ENCODE data around the gene RASSF8.
"Not testable (repeated sequence)": the region's sequence is repeated elsewhere in the genome, so short reads cannot be mapped to it uniquely, and the experiment has no call there.

RASSF8 gene

GRCh38 chr12:26029736-26030022 lies 71.2 kb downstream of the RASSF8 start:
- no peak for DNase-seq (ENCODE audit: low read depth in 3 of 3)

DNA sequence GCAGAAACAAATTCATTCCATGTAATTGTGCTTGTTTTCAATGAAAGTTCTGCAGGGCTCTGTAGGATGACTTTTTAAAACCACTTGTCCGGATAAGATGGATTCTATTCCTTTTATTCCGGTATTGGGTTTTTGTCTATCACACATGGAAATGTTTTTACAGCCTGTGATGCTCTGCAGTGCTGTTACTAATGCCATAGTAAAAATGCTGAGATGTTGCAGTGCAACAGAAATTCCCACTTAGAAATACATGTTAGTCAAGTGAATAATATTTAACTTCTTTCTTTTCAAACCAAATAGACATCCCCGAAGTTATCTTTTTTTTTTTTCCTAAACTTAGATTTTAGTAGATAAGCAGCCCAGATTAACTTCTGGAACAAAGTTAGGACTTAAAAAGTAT lies 71.9 kb downstream of the RASSF8 start:
- no peak for DNase-seq (ENCODE audit: low read depth in 3 of 3)

DNA sequence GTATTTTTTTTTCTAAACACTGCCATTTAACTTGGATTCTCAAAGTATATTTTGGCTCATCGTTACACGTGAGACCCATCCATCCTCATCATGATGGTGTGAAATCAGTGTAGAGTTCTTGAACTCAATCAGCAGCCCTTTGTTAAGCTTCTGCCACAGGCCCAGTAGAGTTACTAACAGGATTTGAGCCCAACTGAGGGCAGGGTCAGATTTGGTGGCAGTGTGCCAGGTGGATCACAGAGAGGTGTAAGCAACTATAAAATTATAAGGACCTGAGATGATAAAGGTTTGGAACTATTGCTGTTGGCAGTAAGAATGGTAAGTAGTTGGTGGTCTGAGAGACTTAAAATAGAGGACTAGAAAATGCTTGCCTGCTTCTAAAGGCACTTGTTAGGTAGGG lies 72.8 kb downstream of the RASSF8 start:
- no peak for DNase-seq (ENCODE audit: low read depth in 3 of 3)

- no peak for DNase-seq (ENCODE audit: low read depth in 3 of 3)
These were observed 73.3 kb downstream of the RASSF8 start for GRCh38 chr12:26031827-26032226.

DNA sequence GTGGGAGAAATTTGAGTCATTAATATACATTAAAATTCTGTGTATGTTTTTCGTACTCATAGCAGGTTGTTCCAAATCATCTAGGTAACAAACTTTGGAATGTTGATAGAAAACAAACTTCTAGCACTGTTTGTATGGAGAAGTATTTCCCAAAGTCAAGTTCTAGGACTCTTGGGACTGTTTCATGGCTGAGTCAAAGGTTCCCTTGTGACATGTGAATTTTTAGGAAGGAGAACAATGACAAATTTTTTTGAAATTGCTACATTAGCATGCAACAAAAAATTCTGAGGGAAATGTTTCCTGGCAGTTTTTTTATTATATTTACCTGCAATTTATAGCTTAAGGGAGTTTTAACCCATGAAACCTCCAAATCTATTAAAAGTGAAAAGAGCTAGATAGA lies 73.8 kb downstream of the RASSF8 start:
- DNase-seq (ENCODE audit: low read depth in 3 of 3): no peak

DNA sequence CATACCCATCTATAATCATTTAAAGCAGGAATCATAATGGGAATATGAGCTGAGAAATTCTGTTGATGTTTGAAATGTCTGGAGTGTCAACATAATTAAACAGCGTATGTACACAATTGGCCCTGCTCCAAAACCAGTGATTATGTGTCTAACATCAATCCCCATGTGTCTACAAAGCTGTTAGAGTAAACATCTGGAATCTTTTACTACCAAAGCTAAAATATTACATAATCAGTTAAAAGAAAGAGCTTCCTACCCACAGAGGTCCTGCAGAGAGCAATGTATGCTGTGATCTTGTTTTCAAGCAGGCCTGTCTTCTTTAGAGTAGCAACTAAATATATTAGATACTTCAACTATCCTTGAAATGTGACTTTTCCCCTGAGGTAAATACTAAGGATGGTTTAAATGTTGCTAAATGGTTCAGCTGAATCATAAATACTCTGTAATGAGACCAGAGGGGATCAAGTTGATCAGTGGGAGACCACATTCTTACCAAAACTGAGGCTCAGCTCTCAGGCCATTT lies 74.3 kb downstream of the RASSF8 start:
- no peak for DNase-seq (ENCODE audit: low read depth in 3 of 3)

DNA sequence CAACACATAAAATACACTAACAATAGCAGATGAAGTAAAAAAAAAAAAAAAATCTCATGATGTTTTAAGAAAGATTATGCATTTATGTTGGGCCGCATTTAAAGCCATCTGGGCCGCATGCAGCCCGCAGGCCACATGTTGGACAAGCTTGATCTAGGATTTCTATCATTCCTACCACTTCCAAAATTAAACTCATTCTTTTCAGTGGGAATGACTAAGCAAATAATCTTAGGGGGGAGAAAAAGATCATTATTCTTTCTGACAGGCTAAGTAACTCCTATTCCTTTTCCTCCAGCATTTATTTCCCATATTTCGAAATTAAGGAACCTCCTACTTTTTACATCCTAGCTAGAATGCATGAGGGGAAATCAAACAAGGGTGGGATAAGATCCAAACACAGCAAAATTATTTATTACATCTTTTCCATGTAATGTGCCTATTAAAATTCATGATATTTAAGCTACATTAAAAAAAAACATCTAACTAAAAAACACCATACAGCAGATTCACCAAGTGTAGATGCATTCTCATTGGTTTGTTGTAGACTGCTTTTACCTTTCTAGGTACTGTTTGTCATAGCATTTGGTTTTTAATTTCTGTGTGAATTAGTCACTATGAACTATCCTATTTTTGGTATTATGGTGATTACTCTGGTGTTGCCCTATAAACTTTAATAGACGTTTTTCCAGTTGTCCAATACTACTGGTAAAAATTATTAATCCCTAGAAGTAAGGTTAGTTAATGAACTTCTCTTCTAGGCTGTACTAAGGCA lies 76.1 kb downstream of the RASSF8 start:
- DNase-seq (ENCODE audit: low read depth in 3 of 3): no peak

DNA sequence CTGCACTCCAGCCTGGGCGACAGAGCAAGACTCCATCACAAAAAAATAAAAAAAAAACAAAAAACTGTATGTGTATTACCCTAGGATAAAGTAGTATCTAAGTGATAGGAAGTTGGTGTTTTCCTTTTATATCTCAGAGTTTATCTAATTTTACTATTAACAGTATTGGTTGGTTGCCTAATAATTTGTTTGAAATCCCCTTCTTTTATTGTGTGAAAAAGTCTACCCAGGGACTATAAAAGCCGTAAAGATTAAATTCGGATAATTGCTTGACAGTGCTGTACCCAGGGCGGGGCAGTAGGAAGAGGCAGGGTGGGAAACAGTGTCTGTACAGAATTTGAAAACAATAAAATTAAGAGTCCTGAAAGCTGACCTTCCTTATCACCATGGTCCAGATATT lies 78.4 kb downstream of the RASSF8 start:
- no peak for DNase-seq (ENCODE audit: low read depth in 3 of 3)

- DNase-seq (ENCODE audit: low read depth in 3 of 3): no peak
These were observed 79.2 kb downstream of the RASSF8 start for GRCh38 chr12:26037615-26038220.

GRCh38 chr12:26042645-26043044 lies 84.2 kb downstream of the RASSF8 start:
- DNase-seq (ENCODE audit: low read depth in 3 of 3): no peak

DNA sequence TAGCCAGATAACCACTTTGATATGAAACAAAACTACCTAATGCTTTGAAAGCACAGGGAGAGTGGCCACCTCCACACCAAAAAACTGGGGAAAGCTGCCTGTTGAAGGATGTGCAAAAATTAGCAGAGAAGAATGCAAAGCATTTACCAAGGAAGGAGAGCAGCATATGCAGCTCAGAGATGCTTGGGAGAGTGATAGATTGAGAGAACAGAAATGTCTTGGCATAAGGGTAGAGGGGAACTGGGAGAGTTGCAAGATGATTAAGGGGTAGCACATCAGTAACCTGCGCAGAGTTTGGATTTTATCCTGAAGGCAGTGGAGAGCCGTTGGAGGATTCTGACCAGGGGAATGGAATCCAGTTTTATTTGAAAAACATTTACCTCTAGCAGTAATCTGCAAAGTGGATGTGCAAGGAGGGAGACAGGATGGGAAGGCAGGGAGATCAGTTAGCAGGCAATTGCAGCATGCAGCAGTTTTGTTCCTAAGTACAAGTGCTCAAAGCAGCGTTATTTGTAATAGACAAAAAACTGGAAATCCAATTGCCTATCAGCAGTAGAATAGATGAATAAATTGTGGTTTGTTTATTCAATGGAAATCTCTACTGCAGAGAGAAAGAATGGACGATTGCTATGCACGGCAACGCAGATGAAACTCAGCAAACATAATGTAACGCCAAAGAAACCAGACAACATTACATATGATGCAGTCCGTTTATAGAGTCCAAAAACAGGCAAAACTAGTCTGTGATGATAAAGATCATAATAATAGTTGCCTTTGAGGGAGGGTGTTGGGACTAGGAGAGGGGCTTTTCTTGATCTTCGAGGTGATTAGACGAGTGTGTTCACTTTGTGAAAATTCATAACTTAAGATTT lies 84.9 kb downstream of the RASSF8 start:
- DNase-seq (ENCODE audit: low read depth in 3 of 3): no peak

- no peak for DNase-seq (ENCODE audit: low read depth in 3 of 3)
These were observed 85.5 kb downstream of the RASSF8 start for GRCh38 chr12:26044007-26044394.

GRCh38 chr12:26044592-26044991 lies 86.1 kb downstream of the RASSF8 start:
- DNase-seq (ENCODE audit: low read depth in 3 of 3): no peak

DNA sequence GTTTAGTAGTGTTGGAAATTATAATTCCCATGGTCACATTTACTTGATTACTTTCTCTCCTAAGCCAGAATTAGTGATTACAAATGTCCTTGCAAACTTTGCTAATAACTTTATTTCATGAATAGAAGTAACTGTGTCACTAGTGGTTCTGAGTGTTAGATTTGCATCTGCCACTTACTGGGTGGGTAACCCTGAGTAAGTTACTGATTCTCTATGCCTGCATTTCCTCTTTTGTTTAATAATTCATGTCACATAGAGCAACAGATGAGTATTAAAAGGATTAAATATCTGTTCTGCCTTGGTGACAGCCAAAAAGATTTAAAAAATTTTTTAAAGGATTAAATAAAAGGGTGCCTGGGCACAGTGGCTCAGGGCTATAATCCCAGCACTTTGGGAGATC lies 87.7 kb downstream of the RASSF8 start:
- no peak for DNase-seq (ENCODE audit: low read depth in 3 of 3)

GRCh38 chr12:26046906-26047305 lies 88.4 kb downstream of the RASSF8 start:
- no peak for DNase-seq (ENCODE audit: low read depth in 3 of 3)

DNA sequence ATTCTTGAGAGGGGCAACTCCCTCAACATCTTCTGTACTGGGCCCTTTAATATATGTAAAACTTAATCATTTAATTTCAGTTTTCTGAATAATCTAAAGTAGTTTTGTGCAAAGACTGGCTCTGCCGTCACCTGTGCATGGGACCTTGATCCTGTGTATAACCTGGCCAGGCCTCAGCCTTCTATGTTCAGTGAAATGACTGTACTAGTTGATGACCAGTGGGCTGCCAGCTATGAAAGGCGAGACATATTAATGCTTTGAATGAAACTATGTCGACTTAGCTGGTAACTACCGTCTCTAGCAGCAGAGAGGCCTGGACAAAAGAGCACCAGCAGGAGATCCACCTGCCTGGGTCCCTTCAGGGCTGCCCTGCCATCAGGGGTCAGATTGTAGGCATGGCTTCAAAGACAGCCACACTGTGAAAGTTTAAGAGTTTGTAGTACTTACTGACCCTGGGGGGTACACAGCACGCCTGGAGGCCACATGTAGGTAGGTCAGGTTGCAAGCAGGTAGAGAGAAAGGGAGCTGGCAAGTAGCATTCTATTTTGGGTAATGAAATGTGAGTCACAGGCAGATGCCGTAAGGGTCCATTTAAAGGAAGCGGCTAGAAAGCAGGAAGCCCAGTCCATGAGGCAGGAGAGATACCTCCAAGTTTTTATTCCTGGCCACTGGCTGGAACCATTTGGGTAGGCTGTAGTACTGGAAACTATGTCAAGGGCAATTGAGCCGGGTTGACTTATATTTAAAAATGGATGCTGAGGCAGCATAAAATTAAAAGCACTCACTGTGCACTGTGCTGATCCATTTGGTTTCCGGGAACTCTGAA lies 89.1 kb downstream of the RASSF8 start:
- DNase-seq (ENCODE audit: low read depth in 3 of 3): no peak

DNA sequence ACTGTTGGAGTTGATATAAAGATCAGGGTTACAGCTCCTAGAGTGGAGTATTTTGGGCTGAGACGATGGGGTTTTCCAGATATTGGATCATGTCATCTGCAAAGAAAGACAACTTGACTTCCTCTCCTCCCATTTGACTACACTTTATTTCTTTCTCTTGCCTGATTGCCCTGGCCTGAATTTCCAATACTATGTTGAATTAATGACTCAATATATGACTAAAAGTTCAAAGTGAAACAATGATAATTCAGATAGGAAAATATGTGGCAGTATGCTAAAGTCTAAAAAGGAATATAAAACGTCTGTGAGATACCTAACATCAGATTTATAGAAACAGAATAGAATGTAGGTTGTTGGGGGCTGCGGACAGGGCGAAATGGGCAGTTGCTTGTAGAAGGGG lies 94.2 kb downstream of the RASSF8 start:
- DNase-seq (ENCODE audit: low read depth in 3 of 3): no peak

- DNase-seq (ENCODE audit: low read depth in 3 of 3): no peak
These were observed 95.9 kb downstream of the RASSF8 start for GRCh38 chr12:26054383-26054782.

DNA sequence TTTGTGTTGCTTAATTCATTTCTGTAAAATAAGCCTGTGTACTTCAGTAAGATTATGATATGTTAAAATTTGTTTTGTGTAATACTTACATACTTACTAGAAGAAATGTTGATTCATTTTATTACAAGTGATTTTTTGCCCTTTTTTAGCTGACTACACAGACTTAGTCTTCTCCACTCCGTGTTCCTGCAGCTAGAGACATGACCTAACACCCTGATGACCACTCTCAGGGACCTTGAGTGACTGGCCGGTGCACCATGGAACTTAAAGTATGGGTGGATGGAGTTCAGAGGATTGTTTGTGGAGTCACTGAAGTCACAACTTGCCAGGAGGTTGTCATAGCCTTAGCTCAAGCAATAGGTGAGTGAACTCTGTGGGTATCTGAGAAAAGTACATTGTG lies 96.6 kb downstream of the RASSF8 start:
- no peak for DNase-seq (ENCODE audit: low read depth in 3 of 3)

GRCh38 chr12:26056335-26056734 lies 97.9 kb downstream of the RASSF8 start:
- no peak for DNase-seq (ENCODE audit: low read depth in 3 of 3)

GRCh38 chr12:26057271-26057670 lies 98.8 kb downstream of the RASSF8 start:
- DNase-seq (ENCODE audit: low read depth in 3 of 3): not testable (repeated sequence)

DNA sequence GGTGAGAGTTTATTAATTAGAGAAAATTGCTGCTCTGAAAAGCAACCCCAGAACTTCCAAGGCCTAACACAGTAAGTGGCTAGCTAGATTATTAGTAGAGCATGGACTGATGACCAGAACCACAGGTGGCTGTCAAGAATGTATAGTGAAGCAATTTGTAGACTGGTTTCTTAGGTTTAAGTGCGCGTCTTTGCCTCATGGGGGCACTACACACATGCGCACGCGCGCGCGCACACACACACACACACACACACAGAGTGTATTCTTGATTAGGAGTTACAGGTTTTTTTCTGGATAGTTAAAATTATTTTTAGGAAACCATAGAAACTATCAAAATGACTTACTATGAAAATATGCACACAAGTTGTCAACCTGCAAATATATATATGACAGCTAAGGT lies 99.8 kb downstream of the RASSF8 start:
- DNase-seq (ENCODE audit: low read depth in 3 of 3): no peak
